HAP-1 (cell line): ENCODE measurements around the gene SCNN1A.
A peak's percentile ranks its signal among the peaks of the same experiment; 100 is the strongest.

Source experiments
- DNase-seq, 2 experiments: peaks; one replicate each; pipeline ENCODE4 v3.0.0-alpha.2; 2016 to 2020; ENCODE audit warnings: low spot score in 2 of 2
- H3K27me3 ChIP-seq: fragments of 250-450 bp; sonication (Bioruptor Pico); 2 replicates; pipeline ENCODE4 v1.5.1; 2020; ENCODE audit warnings: low read depth, mild to moderate bottlenecking, moderate library complexity
- H3K36me3 ChIP-seq: fragments of 250-450 bp; sonication (Bioruptor Pico); replicated peaks from 2 replicates; pipeline ENCODE4 v1.5.1; 2020; ENCODE audit warnings: mild to moderate bottlenecking
- H3K4me1 ChIP-seq: fragments of 250-450 bp; sonication (Bioruptor Pico); 2 replicates; pipeline ENCODE4 v1.5.1; 2020; ENCODE audit warnings: mild to moderate bottlenecking
- H3K4me3 ChIP-seq: fragments of 250-450 bp; sonication (Bioruptor Pico); 2 replicates; pipeline ENCODE4 v1.5.1; 2020; ENCODE audit warnings: mild to moderate bottlenecking, moderate library complexity
- H3K9me3 ChIP-seq: fragments of 250-450 bp; sonication (Bioruptor Pico); 2 replicates; pipeline ENCODE4 v1.5.1; 2020; ENCODE audit warnings: mild to moderate bottlenecking, moderate library complexity
- in situ Hi-C: fragments of 300-500 bp; cut with MboI; formaldehyde crosslinking; loops from 3 replicates; pipeline ENCODE4 v1.14.3; 2020; ENCODE audit warnings: low sequenced_read_pairs, inconsistent platforms, mixed read lengths

Gene SCNN1A

DNA sequence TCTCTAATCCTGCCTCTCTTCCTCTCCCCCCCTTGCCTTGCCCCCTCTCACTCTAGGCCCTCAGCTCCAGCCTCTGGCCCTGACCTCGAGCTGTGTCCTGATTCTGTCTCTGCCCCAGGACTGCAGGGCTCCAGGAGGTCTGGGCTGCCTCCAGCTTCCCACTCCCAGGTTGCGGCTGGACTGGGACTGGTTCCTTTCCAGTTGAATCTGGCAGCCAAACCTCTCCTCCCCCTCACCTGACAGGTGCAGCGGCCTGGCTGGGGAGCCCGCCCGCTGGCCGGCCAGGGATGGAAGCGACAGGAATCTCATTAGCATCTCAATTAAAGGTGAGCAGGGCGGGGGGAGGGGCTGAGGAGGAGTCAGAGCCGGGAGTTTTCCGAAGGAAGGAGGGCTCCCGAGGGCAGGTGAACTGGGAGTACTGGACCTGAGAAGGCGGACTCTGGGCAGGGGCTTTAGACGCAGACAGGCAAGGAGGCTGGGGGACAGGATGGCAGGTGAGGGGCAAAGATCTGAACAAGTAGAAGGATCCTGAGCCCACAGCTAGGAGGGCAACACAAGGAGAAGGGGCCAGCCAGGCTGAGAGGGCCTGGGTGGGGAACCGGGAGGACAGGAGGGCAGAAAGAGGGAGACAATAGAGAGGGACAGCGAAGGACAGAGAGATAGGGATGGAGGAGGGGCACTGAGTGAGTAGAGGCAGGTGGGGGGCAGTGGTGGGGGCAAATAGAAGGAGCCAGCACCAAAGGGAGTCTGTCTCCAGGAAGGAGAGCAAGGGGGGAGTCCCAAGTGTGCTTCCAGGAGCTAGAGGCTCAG, at the start of gene SCNN1A:
Gene SCNN1A (minus strand): TSS at position 295 of the 810 bp plus-strand sequence. CDS start 780 bp downstream, outside the sequence.
- no peak for DNase-seq
- H3K27me3 ChIP-seq, result no peaks in the 10 kb centered on the region
- H3K4me3 ChIP-seq, result no peak within 1 kb of the TSS
- no peaks in the 10 kb centered on the region for H3K9me3 ChIP-seq
- in situ Hi-C loops, result no loop called here
- H3K36me3 ChIP-seq, result no peaks in the 10 kb centered on the region
- H3K4me1 ChIP-seq, result peaks cover 11% of the 10 kb centered on the region

DNA sequence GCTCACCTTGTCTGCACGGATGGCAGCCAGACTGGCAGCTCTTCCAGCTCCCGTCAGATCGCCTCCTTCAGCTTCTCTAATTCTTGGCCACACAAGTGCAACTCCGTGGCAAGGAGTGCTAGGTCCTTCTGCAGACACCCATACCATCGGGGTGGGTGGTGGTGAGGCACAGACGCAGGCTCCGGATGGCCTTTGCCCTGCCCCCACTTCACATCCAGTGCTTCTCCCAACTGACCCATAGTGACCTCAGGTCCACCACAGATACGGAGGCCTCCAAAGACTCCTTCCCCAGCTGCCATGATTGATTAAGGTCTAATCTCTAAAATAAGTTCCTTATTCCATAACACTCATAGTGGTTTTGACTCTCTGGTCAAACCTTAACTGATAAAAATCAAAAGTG, 49.5 kb upstream of the SCNN1A start:
- in situ Hi-C loops, result loop anchor here (5.0 kb wide), 1 partner anchor 37 kb away; no protein-coding TSS in a partner anchor
- H3K36me3 ChIP-seq, result no peaks in the 10 kb centered on the region
- no peak for DNase-seq
- H3K27me3 ChIP-seq, result no peaks in the 10 kb centered on the region
- no peaks in the 10 kb centered on the region for H3K9me3 ChIP-seq
- H3K4me1 ChIP-seq, result no peaks in the 10 kb centered on the region; the same call in 1 of the 2 replicates
- H3K4me3 ChIP-seq, result no peak overlapping the region

DNA sequence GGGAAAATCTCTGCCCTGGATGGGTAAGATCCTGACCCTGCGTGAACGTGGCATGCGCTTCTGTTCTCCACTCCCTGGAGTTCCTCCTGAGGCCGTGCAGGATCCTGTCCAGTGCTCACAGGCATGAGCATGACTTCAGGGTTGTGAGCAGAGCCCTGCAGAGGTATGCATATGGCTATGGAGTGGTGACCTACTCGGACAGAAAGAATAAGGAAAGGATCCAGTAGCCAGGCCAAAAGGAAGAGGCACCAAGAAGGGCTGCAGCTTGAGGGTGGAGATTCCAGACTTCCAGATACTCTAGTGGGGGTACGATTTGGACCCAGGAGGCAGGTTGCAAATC, 48.6 kb upstream of the SCNN1A start:
- in situ Hi-C loops, result no loop called here
- no peak for DNase-seq
- Histone ChIP-seq H3K4me1 (no peaks in the 10 kb centered on the region; the same call in 1 of the 2 replicates), H3K4me3 (no peak overlapping the region), H3K36me3 (no peaks in the 10 kb centered on the region), H3K9me3 (no peaks in the 10 kb centered on the region), H3K27me3 (no peaks in the 10 kb centered on the region)

DNA sequence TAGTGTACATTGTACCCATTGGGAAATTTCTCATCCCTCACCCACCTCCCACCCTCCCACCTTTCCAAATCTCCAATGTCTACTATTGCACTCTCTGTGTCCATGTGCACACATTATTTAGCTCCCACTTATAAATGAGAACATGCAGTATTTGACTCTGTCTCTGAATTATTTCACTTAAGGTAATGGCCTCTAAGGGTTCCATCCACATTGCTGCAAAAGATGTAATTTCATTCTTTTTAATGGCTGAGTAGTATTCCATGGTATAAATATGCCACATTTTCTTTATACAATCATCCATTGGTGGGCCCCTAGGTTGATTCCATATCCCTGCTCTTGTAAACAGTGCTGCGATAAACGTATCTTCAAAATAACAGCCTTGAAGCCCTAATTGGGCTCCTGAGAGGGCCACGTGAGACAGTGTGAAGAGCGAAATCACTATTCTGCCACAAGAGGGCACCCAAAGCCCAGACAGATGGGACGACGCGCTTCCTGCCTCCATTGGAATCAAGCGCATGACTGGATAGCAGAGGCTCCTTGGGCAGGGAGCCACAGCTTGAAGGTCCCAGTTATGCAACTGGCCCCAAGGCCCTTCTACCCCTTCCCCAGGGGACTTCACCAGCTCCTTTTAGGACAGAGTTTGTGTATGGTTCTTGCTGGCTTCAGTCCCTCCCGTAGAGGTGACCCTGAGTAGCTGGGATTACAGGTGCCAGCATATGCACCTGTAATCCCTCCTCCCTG, 48.1 kb upstream of the SCNN1A start:
- DNase-seq, result peak; percentile 82 to 85
- Histone ChIP-seq H3K36me3 (no peaks in the 10 kb centered on the region), H3K9me3 (no peaks in the 10 kb centered on the region), H3K4me3 (no peak overlapping the region), H3K4me1 (no peaks in the 10 kb centered on the region; the same call in 1 of the 2 replicates), H3K27me3 (no peaks in the 10 kb centered on the region)
- in situ Hi-C loops, result no loop called here

DNA sequence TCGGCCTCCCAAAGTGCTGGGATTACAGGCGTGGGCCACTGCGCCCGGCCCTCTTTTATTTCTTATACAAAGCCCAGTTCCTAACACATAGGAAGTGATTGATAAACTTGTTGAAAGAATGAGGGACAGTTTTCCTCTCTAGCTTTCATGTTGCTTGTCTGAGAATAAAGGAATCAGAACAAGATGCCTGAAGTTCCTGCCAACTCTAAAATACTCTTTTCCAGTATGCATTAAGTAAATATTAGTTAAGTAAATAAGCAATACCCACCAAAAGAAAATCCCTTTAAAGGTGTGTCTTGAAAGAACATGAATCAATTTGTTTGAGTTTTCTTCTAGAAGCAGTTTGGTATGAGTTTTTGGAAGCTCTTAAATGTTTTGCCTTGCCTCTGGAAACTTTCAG, 45.0 kb upstream of the SCNN1A start:
- Histone ChIP-seq H3K4me1 (no peaks in the 10 kb centered on the region; the same call in 1 of the 2 replicates), H3K36me3 (no peaks in the 10 kb centered on the region), H3K4me3 (no peak overlapping the region), H3K9me3 (no peaks in the 10 kb centered on the region), H3K27me3 (no peaks in the 10 kb centered on the region)
- in situ Hi-C loops, result no loop called here
- no peak for DNase-seq

DNA sequence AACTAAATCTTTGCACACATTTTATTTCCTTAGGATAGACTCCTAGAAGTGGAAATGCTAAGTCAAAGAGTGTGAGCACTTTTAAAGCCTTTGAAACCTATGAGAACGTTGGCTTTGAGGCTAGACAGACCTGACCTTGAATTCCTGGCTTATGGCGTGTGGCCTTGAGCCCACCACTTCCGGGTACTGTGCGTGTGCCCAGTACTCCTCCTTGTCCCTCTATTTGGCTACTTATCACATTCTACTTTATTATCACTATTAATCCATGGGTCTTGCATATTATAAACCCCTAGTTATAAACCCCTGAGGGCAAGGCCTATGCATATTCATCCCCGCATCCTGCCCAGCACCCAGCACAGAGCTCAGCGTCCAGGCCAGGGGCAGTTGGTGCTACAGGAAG, 43.4 kb upstream of the SCNN1A start:
- DNase-seq, result no peak
- H3K9me3 ChIP-seq, result no peaks in the 10 kb centered on the region
- H3K36me3 ChIP-seq, result no peaks in the 10 kb centered on the region
- H3K4me1 ChIP-seq, result no peaks in the 10 kb centered on the region; the same call in 1 of the 2 replicates
- no peak overlapping the region for H3K4me3 ChIP-seq
- in situ Hi-C loops, result no loop called here
- no peaks in the 10 kb centered on the region for H3K27me3 ChIP-seq

DNA sequence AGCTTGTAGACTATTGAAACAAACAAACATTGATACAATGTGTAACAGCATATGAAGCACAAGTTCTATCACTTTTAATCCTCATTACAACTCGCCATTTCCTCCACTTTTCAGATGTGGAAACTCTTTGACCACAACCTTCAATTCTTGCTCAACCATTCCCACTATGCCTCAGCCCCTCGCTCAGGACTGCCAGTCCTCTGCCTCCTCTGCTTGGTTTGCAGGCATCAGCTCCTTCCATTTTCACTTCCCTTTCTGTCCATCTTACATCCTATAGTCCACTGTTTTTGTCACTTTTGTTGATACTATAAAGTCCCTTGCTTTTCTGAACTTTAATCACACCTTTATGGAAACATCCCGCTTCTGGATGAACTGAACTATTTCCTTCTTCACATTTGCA, 41.2 kb upstream of the SCNN1A start:
- no peaks in the 10 kb centered on the region for H3K36me3 ChIP-seq
- H3K4me1 ChIP-seq, result no peaks in the 10 kb centered on the region
- in situ Hi-C loops, result no loop called here

DNA sequence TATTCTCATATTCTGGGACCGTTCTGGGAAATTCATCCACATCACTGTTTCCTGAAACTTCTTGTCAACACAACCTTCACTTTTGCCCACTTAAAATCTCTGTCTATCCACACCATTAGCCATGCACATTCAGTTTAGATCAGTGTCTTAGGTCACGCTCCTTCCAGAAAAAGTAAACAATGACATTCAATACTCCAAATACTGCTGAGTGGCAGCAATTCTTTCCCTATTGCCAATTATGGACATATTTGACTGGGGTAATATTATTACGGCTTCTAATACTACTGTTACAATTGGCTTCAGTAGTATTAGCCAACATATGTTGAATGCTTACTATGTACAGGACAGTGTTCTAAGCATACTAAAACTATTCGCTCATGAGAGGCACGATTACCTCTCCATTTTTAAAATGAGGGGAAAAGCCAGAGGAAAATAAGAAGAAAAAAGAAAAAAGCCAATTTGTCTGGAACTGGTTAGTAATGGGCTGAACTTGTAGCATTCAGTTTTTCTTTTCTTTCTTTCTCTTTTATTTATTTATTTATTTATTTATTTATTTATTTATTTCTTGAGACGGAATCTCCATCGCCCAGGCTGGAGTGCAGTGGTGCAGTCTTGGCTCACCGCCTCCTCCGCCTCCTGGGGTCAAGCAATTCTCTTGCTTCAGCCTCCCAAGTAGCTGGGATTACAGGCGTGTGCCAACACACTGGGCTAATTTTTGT, 32.0 kb upstream of the SCNN1A start:
- in situ Hi-C loops, result no loop called here

More for the DNA sequence above, 41.2 kb upstream of the SCNN1A start:
- no peaks in the 10 kb centered on the region for H3K27me3 ChIP-seq
- H3K9me3 ChIP-seq, result no peaks in the 10 kb centered on the region
- no peak for DNase-seq
- no peak overlapping the region for H3K4me3 ChIP-seq

DNA sequence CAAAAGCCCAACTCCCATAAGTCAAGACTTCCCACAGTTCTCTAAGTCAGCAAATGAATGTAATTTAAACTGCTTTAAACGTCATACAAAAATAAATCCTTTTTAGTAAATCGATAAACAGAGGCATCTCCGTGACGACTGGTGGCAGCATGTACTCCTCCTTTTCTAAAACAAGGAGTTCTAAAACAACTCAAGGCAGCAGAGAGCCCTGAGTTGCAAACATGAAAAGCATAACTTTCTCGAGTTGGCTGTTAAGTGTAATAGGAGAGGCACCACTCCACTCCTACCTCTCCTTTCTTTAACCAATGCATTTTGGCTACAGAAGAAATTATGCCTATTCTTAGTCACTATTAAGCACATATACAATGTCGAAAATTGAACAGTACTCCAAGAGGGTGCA, 30.6 kb upstream of the SCNN1A start:
- in situ Hi-C loops, result no loop called here
- DNase-seq, result no peak
- H3K36me3 ChIP-seq, result no peaks in the 10 kb centered on the region
- H3K4me3 ChIP-seq, result no peak overlapping the region
- H3K27me3 ChIP-seq, result no peaks in the 10 kb centered on the region
- no peaks in the 10 kb centered on the region for H3K9me3 ChIP-seq
- peaks cover 5% of the 10 kb centered on the region; the same call in 1 of the 2 replicates for H3K4me1 ChIP-seq

More for the DNA sequence above, 32.0 kb upstream of the SCNN1A start:
- Histone ChIP-seq H3K4me1 (peaks cover 5% of the 10 kb centered on the region; the same call in 1 of the 2 replicates), H3K9me3 (no peaks in the 10 kb centered on the region), H3K27me3 (no peaks in the 10 kb centered on the region), H3K4me3 (no peak overlapping the region), H3K36me3 (no peaks in the 10 kb centered on the region)
- DNase-seq, result no peak

DNA sequence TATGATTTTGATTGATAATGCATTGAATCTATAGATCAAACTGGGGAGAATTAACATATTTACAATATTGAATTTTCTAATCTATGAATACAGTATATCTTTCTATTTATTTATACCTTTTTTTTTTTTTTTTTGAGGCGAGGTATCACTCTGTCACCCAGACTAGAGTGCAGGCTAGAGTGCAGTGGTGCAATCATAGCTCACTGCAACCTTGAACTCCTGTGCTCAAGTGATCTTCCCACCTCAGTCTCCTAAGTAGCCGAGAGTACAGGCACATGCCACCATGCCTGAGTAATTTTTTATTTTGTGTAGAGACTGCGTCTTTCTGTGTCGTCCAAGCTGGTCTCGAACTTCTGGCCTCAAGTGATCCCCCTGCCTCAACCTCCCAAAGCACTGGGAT, 29.0 kb upstream of the SCNN1A start:
- Histone ChIP-seq H3K4me1 (peaks cover 5% of the 10 kb centered on the region; the same call in 1 of the 2 replicates), H3K36me3 (no peaks in the 10 kb centered on the region), H3K27me3 (no peaks in the 10 kb centered on the region), H3K9me3 (no peaks in the 10 kb centered on the region), H3K4me3 (no peak overlapping the region)
- no peak for DNase-seq
- in situ Hi-C loops, result no loop called here

DNA sequence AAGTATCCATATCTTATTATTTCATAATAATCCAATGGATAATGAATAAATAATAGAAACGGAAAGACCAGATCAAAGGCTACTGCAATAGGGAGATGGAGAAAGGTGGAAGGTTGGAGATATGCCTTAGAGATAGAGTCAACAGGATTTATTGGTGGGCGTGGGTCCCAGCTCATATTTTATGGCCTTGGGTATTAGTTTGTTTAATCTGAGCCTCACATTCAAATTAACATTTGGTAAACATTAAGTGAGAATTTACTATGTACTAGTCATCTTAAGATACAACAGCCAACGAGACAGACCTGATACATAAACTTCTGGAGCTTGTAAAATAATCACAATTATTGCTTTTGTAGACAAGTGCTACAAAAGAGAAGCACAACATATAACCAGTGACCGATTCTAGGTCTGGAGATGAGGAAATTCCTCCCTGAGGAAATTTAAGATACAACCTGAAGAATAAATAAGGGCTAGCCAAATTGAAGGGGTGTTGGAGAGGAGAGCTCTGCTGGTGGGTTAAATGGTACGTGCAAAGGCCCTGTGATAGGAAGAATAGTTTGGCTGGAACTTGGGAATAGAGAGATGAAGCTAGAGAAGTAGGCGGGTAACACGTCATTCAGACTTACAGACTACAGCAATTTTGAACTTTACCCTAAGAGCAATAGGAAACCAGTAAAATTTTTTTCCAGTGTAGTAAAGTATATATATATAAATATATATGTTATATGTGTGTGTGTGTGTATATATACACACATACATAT, 24.7 kb upstream of the SCNN1A start:
- in situ Hi-C loops, result no loop called here
- no peak for DNase-seq
- Histone ChIP-seq H3K36me3 (no peaks in the 10 kb centered on the region), H3K9me3 (no peaks in the 10 kb centered on the region), H3K4me1 (peaks cover 16% of the 10 kb centered on the region), H3K27me3 (no peaks in the 10 kb centered on the region), H3K4me3 (no peak overlapping the region)

DNA sequence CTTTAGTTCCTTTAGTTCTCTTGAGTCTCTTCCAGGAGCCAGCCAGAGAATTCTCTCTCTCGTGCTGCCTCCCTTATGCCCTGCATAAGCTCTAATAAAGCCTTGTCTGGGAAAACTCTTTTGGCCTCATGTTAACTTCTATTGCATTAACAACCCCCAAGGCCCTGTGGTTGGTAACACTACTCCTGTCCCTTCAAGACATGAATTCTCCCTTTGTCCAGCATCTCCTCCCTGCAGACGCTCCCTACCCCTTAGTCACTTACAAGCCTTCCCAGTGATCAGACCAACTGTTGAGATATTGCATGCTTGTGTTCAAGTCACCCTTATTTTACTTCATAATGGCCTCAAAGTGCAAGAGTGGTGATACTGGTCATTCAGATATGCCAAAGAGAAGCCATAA, 20.7 kb upstream of the SCNN1A start:
- no peaks in the 10 kb centered on the region for H3K36me3 ChIP-seq
- no peak overlapping the region for H3K4me3 ChIP-seq
- no peaks in the 10 kb centered on the region for H3K27me3 ChIP-seq
- peaks cover 11% of the 10 kb centered on the region for H3K4me1 ChIP-seq
- H3K9me3 ChIP-seq, result no peaks in the 10 kb centered on the region
- in situ Hi-C loops, result no loop called here
- no peak for DNase-seq

DNA sequence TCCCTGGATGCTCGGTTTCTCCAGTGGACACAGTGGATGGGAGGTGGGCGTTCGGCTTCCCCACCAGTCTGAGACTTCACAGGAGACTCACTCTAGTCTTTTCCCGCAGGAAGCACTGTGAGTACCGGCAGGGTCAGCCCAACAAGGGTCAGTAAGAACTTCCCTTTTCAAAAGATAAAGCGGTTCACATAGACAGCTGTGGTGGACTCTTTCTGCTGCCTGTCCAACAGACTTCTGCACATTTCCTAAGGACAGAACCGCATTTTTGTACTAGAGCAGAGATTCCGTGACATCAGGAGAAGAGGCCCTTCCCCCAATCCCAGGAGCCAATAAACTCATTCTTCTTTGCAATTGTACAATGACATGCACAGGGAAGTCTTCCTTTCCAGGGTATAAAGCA, 19.0 kb upstream of the SCNN1A start:
- Histone ChIP-seq H3K9me3 (no peaks in the 10 kb centered on the region), H3K4me1 (peaks cover 11% of the 10 kb centered on the region), H3K27me3 (no peaks in the 10 kb centered on the region), H3K36me3 (no peaks in the 10 kb centered on the region), H3K4me3 (no peak overlapping the region)
- in situ Hi-C loops, result no loop called here
- DNase-seq, result no peak
